NCI-H774 (cell line): ENCODE data around the gene ARPC2.

Experiments used
- DNase-seq: peaks from one replicate; lab custom pipeline; 2025; lab: John Stamatoyannopoulos, UW

Gene ARPC2

DNA sequence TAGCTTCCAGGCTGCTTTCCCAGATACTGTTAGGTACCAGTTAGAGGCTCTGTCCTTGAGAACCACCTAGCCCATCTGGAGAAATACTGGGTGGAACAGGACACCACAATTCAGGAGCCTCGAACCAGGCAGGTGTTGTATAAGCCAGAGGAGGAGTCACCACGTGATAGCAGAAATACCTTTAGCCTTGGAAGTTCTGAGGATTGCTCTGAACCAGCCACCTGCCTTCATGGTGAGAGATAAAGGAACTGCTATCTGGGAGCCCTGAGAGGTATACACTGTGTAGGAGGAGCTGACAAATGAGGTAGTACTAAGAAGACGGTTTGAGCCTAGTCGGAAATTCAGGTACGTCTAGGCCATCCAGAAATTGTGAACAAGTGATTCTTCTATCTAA, 36.2 kb downstream of the ARPC2 start:
- DNase-seq: no peak

DNA sequence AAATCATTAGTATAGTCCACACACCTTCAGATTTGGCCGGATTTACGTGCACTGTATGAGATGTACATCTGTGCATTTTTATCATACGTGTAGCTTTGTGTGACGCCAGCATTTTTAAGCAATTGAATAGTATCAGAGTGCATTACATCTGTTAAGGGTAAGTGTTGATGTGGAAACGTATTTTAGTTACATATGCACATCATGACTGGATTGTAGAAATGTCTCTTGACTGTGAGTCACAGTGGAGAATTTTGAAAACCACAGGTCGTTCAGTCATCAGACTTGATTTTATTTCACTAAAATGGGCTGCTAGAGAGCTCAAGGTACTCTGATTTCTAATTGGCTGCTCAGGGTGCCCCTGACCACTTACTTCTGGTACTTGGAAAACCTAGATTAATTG, 38.5 kb downstream of the ARPC2 start:
- DNase-seq: no peak

DNA sequence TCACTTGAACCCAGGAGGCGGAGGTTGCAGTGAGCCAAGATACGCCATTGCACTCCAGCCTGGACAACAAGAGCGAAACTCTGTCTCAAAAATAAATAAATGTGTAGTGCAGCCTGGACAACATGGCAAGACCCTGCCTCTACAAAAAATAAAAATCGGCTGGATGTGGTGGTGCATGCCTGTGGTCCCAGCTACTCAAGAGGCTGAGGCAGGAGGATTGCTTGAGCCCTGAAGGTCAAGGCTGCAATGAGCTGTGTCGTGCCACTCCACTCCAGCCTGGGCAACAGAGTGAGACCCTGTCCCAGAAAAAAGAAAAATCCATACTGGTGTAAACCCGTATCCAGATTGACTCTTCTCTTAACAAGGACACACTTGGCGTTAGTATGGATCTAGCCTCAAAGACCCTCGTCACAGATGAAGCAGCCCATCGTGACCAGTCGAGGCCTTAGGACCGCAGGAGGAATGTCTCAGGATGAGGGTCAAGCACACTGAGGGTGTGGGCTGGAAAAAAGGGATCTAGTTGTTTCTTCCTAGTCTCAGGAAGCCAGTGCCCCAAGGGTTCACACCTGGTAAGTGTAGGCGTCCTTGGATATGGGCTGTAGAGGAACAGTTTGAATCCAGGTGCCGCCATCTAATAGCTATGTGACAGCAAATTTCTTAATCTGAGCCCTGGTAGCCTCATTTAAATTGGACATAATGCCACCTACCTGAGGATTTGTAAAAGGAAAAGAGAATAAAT, 39.8 kb downstream of the ARPC2 start:
- DNase-seq: no peak

DNA sequence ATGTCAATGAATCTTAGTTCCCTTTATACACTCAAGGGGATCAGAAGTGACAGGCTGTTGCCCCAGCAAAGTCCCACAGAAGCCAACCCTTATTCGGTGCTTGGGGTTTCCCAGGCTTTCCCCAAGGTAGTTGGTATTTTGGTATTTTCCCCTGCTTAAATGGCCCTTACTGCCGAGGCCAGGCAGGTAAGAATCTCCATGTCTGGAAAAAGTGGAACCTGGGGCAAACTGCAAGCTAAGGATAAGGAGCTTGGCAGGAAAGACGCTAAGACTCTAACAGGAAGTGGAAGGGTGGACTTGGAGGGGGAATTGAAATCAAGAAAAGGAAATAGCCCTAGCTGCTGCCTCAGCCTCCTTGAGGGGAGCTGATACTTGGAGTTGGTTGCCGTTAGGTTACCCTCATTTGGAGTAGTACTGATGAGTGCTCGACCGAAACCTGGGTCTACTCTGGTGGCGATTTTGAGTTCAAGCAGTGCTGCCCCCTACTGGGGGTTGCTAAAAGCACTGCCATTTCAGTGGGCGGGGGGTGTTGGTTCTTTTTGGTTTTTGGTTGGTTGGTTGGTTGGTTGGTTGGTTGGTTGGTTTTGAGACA, 40.5 kb downstream of the ARPC2 start:
- DNase-seq: no peak

DNA sequence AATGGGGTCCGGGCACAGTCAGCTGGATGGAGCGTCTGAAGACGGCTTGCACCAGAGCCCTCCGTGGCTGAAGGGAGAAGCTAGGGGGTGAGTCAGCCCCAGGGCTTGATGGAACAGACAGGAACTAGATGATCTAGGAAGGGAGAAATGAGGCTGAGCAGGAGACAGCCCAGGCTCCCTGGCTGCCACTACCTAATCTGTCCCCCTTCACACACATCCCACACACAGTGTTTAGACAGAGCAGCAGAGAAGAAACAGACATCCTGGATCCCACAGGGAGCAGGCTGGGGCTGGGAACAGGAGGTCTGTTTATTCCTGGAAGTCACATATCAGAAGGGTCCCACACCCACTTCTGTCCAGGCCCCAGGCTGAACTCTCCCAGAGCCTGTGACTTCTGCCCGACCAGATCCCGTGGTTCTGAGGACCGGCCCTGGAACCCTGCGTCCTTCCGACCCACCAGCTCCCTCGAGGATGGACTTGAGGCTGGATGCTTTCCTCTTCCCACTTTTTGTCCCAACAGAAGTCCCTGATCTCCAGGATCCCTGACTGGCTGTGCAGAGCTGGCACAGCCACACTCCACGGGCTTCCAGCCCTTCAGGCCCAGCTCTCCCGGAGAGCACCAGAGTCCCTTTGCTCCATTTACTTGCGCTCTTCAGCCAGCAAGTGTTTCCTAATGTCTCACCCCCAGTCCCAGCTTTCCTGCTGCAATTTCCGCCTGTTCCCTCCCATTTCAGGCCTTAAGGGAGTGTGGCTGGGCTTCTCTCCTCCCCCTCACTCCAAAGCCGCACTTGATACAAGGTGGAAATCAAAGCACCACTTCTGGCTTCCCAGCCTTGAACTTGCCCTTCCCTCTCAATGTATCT, 42.3 kb downstream of the ARPC2 start:
- DNase-seq: no peak

DNA sequence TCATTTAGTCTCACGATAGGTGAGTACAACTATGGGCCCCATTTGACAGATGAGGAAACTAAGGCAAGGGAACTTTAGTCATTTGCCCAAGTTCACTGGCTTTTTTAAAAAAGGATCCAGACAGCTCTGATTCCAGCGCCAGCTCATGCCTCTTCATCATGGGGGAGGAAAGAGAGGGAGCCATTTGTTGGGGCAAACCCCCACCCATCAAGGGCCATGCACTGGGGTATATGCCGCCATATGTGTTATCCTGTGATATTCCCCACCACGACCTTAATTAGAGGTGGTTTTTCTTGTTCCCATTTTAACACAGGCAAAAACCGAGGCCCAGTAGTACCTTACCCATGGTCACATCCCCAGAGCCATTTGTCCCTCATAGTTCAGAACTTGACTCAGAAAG, 43.2 kb downstream of the ARPC2 start:
- DNase-seq: no peak

DNA sequence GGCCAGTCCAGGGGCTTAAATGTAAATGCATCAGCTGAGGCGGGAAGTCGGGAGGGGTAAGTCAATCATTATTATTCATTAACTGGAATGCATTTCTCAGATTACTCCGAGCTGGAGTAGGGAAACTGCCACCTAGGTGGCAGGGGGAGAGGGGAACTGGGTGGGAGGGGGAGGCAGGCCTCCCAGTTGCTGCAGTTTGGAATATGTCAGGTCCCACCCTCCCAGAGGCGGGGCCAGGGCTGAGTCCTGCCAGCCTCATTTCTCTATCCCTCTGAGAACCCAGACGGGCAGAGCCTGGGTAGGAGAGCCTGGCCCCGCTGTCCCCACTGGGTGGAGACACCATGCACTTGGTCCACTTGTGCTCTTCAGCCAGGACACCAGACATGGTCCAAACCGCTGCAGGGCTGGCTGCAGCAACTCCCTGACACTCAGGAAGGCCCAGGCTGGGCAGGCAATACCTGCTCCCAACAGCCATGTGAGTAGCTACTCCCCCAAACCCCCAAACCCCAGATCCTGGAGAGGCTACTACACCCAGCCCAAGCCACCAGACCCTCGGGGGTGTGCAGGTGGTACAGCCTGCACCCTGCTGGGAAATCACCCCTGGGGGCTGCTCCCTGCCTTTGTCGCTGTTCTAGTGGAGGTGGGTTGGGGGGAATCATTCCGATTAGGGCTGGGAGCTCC, 43.9 kb downstream of the ARPC2 start, which contains the start of gene GPBAR1:
TSS of gene GPBAR1 (plus strand) at position 274 of the 681 bp plus-strand sequence. CDS start 1,710 bp downstream, outside the sequence.
- DNase-seq: no peak

DNA sequence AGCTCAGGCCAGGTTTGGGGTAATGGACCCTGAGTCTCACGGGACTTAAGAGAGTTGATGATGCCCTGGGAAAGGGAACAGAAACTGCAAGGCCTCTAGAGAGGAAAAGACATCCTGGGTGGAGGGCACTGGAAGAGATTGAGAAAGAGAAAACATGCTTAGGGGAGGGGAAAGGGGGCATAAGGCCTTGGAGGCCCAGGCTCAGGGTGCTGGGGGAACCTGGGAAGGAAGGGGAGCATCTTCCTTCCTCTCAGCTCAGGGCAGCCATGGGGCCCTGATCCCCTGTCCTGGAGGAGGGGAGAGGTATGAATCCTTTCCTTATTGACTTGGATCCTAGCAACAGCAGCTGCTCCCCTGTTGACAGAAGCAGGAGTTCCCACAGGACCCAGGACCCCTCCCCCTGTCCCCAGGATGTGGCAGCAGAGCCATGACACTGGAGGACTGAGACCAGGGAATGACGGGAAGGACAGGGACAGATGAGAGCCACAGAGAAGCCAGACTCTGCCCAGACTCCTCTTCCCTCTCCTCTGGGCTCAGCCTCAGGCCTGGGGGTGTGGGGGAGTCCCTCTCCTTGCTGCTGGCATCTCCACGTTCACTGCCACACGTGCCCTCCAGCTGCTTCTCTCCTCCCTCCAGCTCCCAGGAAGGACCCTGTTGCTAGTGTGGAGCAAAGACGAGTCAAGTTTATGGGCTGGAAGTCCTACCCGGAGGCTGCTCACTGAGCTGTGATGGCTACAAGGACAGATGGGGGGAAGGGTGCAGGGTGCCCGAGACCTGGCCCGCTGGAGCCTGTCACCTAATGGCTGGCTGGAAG, 44.6 kb downstream of the ARPC2 start:
- DNase-seq: no peak

DNA sequence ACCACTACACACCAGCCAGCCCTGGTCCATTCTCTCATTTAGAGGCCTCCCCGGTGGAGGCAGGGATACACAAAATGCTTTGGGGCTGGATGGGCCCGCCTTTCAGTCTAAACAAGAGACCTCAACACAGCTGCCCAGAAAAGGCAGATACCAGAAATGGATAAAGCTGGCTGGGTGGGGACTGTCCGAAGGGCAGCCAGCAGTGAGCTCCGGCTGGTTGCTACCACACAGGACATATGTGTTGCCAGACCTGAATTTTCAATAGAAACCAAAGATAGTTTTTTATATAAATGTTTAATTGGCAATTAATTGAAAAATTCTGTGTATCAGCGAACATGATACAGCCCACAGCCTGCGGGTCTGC, 45.2 kb downstream of the ARPC2 start:
- DNase-seq: no peak

DNA sequence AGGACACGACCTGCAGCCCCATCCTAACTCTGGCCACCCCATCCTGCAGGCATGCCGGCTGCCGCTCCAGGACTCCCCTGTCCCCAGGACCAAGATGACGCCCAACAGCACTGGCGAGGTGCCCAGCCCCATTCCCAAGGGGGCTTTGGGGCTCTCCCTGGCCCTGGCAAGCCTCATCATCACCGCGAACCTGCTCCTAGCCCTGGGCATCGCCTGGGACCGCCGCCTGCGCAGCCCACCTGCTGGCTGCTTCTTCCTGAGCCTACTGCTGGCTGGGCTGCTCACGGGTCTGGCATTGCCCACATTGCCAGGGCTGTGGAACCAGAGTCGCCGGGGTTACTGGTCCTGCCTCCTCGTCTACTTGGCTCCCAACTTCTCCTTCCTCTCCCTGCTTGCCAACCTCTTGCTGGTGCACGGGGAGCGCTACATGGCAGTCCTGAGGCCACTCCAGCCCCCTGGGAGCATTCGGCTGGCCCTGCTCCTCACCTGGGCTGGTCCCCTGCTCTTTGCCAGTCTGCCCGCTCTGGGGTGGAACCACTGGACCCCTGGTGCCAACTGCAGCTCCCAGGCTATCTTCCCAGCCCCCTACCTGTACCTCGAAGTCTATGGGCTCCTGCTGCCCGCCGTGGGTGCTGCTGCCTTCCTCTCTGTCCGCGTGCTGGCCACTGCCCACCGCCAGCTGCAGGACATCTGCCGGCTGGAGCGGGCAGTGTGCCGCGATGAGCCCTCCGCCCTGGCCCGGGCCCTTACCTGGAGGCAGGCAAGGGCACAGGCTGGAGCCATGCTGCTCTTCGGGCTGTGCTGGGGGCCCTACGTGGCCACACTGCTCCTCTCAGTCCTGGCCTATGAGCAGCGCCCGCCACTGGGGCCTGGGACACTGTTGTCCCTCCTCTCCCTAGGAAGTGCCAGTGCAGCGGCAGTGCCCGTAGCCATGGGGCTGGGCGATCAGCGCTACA, 45.9 kb downstream of the ARPC2 start:
- DNase-seq: no peak

DNA sequence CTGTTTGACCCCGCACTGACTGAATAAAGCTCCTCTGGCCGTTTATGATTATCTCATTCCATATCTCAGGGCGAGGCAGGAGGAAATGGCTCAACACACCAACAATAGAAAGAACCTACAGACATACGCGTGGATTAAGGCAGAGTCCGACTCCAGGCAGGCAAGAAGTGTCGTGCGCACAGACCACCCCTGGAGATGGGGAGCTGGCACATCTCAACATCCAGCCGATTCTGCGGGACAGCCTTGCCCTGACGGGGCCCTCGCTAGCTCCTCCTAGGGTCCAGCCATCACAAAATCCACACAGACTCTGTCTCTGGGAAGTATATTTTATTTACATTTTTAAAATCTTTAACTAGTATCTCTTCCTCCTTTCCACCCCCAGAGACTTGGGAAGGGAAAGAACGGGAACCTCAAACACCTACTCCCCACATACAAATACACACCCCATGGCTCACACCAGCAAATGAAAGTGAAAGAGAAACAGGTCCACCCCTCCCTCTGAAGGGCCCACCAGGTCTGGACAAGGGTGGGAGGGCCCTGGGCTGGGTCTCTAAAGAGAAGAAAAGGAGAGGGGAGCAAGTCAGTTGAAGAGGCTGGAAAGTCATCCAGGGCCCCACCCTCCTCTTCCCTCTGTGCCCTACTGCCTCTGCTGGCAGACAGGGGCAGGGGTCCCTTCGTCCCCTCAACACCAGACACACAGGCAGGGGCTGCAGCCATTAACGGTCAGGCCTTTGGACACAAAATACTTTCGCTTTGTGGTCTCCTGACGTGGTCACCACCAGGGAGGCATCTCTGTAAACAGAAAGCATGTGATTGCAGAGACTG, 47.0 kb downstream of the ARPC2 start:
- no peak for DNase-seq

DNA sequence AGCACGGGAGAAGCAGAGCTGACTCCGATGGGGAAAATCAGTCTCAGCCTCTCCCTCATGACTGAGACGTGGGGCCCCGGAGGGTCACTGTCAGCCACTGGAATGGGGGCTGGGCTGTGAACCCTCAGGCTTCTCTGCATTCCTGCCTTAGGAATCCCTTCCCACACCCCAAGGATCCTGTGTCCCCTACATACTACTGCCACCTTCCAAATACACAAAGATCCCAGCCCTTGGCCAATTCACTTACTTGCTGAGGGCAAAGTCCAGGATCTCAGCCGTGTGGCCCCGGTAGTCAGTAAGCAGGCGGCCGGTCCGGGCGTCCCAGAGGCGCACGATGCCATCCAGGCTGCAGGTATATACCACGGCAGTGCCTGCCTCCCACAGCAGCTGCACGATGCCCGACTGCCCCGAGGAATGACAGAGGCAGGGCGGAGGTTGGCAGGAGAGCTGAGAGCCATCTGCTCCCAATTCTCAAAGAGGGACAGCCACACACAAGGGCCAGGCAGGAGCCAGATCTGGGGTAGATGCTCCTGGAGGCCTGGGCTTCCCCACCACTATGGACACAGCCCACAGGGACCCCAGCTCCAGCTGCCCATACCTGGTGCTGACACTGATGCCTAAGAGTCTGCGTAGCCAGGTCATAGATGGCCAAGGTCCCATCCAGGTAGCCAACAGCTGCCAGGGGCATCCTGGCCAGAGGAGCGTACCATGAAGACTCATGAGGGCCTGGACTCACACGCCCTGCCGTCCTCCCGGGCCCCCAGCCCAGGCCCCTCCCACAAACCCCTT, 48.0 kb downstream of the ARPC2 start:
- no peak for DNase-seq

DNA sequence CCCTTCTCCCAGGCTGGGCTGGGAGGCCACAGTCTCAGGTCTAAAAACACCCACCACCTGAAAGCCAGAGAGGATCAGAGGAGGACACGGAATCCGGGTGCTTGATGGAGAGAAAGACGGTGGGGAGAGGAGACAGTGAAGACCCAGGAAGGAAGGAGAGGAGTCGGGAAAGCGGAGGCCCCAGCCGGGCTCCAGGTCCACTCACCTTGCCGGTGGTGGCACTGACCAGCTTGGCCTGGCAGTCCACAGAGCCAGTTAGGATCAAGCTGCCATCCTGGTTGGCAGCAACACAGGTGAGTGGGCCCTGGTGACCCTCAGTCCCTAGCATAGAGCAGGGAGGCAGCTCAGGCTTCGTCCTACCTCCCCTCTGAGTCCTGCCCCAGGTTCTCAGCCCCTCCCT, 48.6 kb downstream of the ARPC2 start:
- DNase-seq: no peak

DNA sequence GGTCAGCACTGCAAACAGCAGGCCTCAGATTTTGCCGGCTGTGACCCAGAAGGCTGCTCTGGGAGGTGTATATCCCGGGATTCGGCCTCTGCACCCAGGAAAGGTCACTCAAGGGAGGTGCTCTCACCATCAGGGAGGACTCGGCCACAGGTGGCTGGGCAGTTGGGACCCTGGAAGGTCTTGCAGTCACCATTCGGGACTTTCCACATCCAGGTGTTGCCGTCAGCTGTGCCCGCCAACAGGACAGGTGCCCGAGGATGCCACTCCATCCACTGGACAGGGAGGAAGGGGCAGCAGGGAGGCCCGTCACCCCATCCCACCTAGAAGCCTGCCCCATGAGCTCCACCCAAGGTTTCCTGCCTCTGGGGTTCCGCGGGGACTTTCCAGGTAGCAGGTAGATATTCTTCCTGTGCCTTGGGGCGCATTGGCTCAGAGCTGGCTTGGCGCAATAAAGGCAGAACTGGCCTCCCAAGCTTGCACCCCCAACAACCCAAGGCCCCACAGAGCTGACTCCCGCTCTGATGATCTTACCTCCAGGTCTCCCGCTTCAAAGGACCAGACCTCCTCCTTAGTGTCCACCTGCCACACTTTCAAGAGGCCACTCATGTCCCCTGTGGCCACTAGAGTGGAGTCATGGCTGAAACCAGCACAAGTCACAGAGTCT, 49.5 kb downstream of the ARPC2 start:
- no peak for DNase-seq

DNA sequence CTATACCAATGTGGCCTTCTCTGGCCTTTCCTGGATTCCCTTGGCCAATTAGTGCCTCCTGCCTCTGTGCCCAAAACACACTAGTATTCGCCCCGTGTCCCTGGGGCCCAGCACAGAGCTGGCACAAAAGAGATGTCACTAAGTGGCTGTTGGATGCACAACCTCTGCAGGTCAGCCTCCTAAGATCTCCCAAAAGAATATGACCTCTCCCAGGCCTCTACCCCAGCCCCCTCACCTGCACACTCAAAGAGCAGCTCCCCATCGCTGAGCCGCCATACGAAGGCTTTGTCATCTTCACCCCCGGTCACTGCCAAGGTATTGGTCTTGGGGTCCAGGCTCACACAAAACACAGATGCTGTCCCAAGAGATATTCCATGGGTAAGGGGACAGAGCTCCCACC, 50.3 kb downstream of the ARPC2 start:
- no peak for DNase-seq

DNA sequence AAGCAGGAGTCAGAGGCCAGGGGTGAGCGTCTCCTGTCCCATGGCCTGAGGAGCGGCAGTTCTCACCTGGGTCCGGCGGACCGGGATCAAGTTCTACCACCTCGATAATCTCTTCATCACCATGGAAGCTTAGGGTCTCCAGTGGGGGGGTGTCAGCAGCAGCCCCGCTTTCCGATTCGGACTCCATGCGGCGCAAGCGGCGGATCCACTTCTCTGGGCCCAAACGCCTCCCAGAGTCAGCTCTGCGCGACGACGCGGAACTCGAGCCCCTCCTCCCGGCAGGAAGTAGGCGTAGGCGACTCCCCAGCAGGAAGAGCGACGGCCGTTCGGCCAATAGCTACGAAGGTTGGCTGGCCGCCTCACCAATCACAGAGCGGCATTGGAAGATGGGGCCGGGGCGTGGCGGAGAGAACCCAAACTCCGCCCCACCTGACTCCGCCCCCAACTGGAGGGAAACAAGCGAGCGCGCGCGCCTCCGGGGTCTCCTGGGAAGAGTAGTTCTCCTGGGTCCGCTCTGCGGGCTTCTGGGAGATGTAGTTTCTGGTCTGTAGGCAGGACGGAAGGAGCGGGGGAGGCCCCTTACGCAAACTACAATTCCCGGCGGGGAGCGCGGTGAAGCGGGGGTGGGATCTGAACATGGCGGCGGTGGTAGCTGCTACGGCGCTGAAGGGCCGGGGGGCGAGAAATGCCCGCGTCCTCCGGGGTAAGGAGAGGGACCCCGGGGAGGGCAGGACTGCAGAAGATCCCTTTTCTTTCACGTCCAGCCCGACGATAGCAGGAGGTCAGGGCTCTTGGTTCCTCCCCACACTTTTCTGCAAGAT, 53.1 kb downstream of the ARPC2 start, which contains the start of the genes AAMP and PNKD:
TSS of gene AAMP (minus strand) at position 238 of the 821 bp plus-strand sequence. CDS start at position 187, 51 bp downstream.
TSS of gene PNKD (plus strand) at position 620 of the 821 bp plus-strand sequence. CDS start at position 637, 17 bp downstream.
- peak; percentile 99 for DNase-seq
